NCI-H1694 (cell line): ENCODE results near the gene PPM1G.
A peak's percentile ranks its signal among the peaks of the same experiment; 100 is the strongest.
"Not testable (repeated sequence)": the region's sequence is repeated elsewhere in the genome, so short reads cannot be mapped to it uniquely, and the experiment has no call there.

Experiments used
- DNase-seq: peaks from one replicate; lab custom pipeline; 2025; lab: John Stamatoyannopoulos, UW

The PPM1G gene

GRCh38 chr2:27375513-27376099 lies 33.8 kb downstream of the PPM1G start:
- no peak for DNase-seq

GRCh38 chr2:27373567-27373966 lies 35.8 kb downstream of the PPM1G start:
- no peak for DNase-seq

GRCh38 chr2:27372937-27373336 lies 36.5 kb downstream of the PPM1G start:
- DNase-seq = no peak

GRCh38 chr2:27370816-27371620 lies 38.4 kb downstream of the PPM1G start:
- DNase-seq = no peak

- DNase-seq = peak; percentile 99
Measured at GRCh38 chr2:27370026-27370815, 39.2 kb downstream of the PPM1G start, which contains the start of the genes EIF2B4 and SNX17. TSS of gene EIF2B4 (minus strand) at chr2:27370338. CDS start at chr2:27370314, 24 bp downstream. TSS of gene SNX17 (plus strand) at chr2:27370616. CDS start at chr2:27370744, 128 bp downstream.

- peak; percentile 25 for DNase-seq
Measured at GRCh38 chr2:27369471-27370025, 39.8 kb downstream of the PPM1G start.

- DNase-seq = no peak
Measured at GRCh38 chr2:27363933-27364332, 45.5 kb downstream of the PPM1G start.

- no peak for DNase-seq
Measured at GRCh38 chr2:27362678-27363420, 46.5 kb downstream of the PPM1G start.

GRCh38 chr2:27356382-27357181 lies 52.8 kb downstream of the PPM1G start, which contains the start of gene GTF3C2:
TSS of gene GTF3C2 (minus strand) at chr2:27356764. CDS start at chr2:27343554, 13,210 bp downstream.
- peak; percentile 98 for DNase-seq

- no peak for DNase-seq
Measured at GRCh38 chr2:27356056-27356381, 53.4 kb downstream of the PPM1G start.

GRCh38 chr2:27354597-27354927 lies 54.8 kb downstream of the PPM1G start:
- no peak for DNase-seq

- DNase-seq = no peak
Measured at GRCh38 chr2:27353762-27354596, 55.4 kb downstream of the PPM1G start.

GRCh38 chr2:27353386-27353761 lies 56.0 kb downstream of the PPM1G start:
- not testable (repeated sequence) for DNase-seq

GRCh38 chr2:27351802-27352598 lies 57.4 kb downstream of the PPM1G start:
- DNase-seq = no peak

GRCh38 chr2:27350106-27350693 lies 59.2 kb downstream of the PPM1G start:
- no peak for DNase-seq

- DNase-seq = no peak
Measured at GRCh38 chr2:27347641-27348040, 61.8 kb downstream of the PPM1G start.

GRCh38 chr2:27336173-27336572 lies 73.2 kb downstream of the PPM1G start:
- no peak for DNase-seq

GRCh38 chr2:27335311-27335710 lies 74.1 kb downstream of the PPM1G start:
- no peak for DNase-seq
